SK-N-SH treated with all-trans-retinoic acid at 6 μM for 48 hours (cell line): ENCODE data around the gene MZT2A.

Experiments
- ISL1 ChIP-seq: fragments of 250-450 bp; sonication (Bioruptor Pico); IDR thresholded peaks from 2 replicates; pipeline ENCODE4 v2.1.2; 2022; ENCODE audit warnings: mild to moderate bottlenecking, moderate library complexity
- PPARA ChIP-seq: fragments of 250-450 bp; sonication (Bioruptor Pico); IDR thresholded peaks from 2 replicates; pipeline ENCODE4 v1.5.0; 2020; ENCODE audit warnings: mild to moderate bottlenecking, borderline replicate concordance
- RARB ChIP-seq: fragments of 250-450 bp; sonication (Bioruptor Pico); IDR thresholded peaks from 2 replicates; pipeline ENCODE4 v1.8.0; 2021; ENCODE audit warnings: mild to moderate bottlenecking, moderate library complexity
- SNAI2 ChIP-seq: fragments of 250-450 bp; sonication (Bioruptor Pico); IDR thresholded peaks from 2 replicates; pipeline ENCODE4 v1.5.0; 2020; ENCODE audit warnings: mild to moderate bottlenecking, moderate library complexity
- TCF4 ChIP-seq: fragments of 250-450 bp; sonication (Bioruptor Pico); IDR thresholded peaks from 2 replicates; pipeline ENCODE4 v1.8.0; 2021; ENCODE audit warnings: mild to moderate bottlenecking, moderate library complexity, borderline replicate concordance
- ZC3H10 ChIP-seq: fragments of 250-450 bp; sonication (Bioruptor Pico); IDR thresholded peaks from 2 replicates; pipeline ENCODE4 v1.5.1; 2021; ENCODE audit warnings: mild to moderate bottlenecking, moderate library complexity
- ZFP3 ChIP-seq: fragments of 250-450 bp; sonication (Bioruptor Pico); IDR thresholded peaks from 2 replicates; pipeline ENCODE4 v1.5.0; 2020; ENCODE audit warnings: mild to moderate bottlenecking, moderate library complexity
- ZFP30 ChIP-seq: fragments of 450-650 bp; formaldehyde crosslinking; IDR thresholded peaks from 2 replicates; pipeline ENCODE4 v1.5.0; 2022; ENCODE audit warnings: mild to moderate bottlenecking, moderate library complexity
- TF ChIP-seq, protein P1 (sequence below): fragments of 250-450 bp; sonication (Bioruptor Pico); IDR thresholded peaks from 2 replicates; pipeline ENCODE4 v1.5.1; 2021; ENCODE audit warnings: mild to moderate bottlenecking, moderate library complexity
- TF ChIP-seq, protein P2 (sequence below): fragments of 250-450 bp; sonication (Bioruptor Pico); IDR thresholded peaks from 2 replicates; pipeline ENCODE4 v1.5.1; 2020; ENCODE audit warnings: low read depth, mild to moderate bottlenecking, moderate library complexity
- TF ChIP-seq, protein P3 (sequence below): fragments of 250-450 bp; sonication (Bioruptor Pico); IDR thresholded peaks from 2 replicates; pipeline ENCODE4 v1.5.0; 2020; ENCODE audit warnings: mild to moderate bottlenecking, moderate library complexity
- TF ChIP-seq, protein P4 (sequence below): fragments of 250-450 bp; sonication (Bioruptor Pico); IDR thresholded peaks from 2 replicates; pipeline ENCODE4 v1.8.0; 2020; ENCODE audit warnings: mild to moderate bottlenecking, moderate library complexity, borderline replicate concordance

DNA sequence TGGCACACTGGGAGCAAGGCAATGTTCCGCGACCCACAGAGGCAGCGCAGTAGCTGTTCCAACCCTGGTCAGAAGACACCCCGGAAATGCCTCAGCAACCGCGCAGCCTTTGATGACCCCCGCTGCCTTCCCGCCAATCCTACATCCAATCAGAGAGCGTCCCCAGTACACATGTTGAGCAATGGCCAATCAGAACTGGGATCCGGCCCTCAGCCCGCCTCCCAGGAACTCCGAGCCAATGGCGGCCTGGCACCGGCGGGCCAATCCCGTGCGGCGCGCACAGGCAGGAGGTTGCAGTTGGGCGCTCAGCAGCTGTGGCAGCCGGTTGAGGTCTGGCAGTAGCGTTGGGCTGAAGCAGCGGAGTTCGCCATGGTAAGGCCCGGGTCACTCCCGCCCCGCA is 16.4 kb downstream of the MZT2A start, which contains the start of gene TUBA3D:
- TF ChIP-seq ZFP30 (CRISPR knock-in tag): no peak
- no peak for TF ChIP-seq ISL1
- TF ChIP-seq, protein P1, sequence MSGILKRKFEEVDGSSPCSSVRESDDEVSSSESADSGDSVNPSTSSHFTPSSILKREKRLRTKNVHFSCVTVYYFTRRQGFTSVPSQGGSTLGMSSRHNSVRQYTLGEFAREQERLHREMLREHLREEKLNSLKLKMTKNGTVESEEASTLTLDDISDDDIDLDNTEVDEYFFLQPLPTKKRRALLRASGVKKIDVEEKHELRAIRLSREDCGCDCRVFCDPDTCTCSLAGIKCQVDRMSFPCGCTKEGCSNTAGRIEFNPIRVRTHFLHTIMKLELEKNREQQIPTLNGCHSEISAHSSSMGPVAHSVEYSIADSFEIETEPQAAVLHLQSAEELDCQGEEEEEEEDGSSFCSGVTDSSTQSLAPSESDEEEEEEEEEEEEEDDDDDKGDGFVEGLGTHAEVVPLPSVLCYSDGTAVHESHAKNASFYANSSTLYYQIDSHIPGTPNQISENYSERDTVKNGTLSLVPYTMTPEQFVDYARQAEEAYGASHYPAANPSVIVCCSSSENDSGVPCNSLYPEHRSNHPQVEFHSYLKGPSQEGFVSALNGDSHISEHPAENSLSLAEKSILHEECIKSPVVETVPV (CRISPR knock-in tag): no peak
- no peak for TF ChIP-seq ZC3H10 (CRISPR knock-in tag)
- no peak for TF ChIP-seq SNAI2 (CRISPR knock-in tag)
- no peak for TF ChIP-seq PPARA (CRISPR knock-in tag)
- TF ChIP-seq TCF4: no peak
- TF ChIP-seq, protein P2, sequence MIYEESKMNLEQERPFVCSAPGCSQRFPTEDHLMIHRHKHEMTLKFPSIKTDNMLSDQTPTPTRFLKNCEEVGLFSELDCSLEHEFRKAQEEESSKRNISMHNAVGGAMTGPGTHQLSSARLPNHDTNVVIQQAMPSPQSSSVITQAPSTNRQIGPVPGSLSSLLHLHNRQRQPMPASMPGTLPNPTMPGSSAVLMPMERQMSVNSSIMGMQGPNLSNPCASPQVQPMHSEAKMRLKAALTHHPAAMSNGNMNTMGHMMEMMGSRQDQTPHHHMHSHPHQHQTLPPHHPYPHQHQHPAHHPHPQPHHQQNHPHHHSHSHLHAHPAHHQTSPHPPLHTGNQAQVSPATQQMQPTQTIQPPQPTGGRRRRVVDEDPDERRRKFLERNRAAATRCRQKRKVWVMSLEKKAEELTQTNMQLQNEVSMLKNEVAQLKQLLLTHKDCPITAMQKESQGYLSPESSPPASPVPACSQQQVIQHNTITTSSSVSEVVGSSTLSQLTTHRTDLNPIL (CRISPR knock-in tag): no peak
- TF ChIP-seq, protein P3, sequence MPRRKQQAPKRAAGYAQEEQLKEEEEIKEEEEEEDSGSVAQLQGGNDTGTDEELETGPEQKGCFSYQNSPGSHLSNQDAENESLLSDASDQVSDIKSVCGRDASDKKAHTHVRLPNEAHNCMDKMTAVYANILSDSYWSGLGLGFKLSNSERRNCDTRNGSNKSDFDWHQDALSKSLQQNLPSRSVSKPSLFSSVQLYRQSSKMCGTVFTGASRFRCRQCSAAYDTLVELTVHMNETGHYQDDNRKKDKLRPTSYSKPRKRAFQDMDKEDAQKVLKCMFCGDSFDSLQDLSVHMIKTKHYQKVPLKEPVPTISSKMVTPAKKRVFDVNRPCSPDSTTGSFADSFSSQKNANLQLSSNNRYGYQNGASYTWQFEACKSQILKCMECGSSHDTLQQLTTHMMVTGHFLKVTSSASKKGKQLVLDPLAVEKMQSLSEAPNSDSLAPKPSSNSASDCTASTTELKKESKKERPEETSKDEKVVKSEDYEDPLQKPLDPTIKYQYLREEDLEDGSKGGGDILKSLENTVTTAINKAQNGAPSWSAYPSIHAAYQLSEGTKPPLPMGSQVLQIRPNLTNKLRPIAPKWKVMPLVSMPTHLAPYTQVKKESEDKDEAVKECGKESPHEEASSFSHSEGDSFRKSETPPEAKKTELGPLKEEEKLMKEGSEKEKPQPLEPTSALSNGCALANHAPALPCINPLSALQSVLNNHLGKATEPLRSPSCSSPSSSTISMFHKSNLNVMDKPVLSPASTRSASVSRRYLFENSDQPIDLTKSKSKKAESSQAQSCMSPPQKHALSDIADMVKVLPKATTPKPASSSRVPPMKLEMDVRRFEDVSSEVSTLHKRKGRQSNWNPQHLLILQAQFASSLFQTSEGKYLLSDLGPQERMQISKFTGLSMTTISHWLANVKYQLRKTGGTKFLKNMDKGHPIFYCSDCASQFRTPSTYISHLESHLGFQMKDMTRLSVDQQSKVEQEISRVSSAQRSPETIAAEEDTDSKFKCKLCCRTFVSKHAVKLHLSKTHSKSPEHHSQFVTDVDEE (CRISPR knock-in tag): no peak
- TF ChIP-seq, protein P4, sequence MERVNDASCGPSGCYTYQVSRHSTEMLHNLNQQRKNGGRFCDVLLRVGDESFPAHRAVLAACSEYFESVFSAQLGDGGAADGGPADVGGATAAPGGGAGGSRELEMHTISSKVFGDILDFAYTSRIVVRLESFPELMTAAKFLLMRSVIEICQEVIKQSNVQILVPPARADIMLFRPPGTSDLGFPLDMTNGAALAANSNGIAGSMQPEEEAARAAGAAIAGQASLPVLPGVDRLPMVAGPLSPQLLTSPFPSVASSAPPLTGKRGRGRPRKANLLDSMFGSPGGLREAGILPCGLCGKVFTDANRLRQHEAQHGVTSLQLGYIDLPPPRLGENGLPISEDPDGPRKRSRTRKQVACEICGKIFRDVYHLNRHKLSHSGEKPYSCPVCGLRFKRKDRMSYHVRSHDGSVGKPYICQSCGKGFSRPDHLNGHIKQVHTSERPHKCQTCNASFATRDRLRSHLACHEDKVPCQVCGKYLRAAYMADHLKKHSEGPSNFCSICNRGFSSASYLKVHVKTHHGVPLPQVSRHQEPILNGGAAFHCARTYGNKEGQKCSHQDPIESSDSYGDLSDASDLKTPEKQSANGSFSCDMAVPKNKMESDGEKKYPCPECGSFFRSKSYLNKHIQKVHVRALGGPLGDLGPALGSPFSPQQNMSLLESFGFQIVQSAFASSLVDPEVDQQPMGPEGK (CRISPR knock-in tag): no peak
- TF ChIP-seq ZFP3 (CRISPR knock-in tag): no peak
- TF ChIP-seq RARB (CRISPR knock-in tag): no peak
